SK-N-SH (cell line): ENCODE data around the gene EXOC3L1. TPM values are rescaled to one million over a fixed set of nuclear protein-coding genes. Genes with fewer than 3 reads are reported as not detected.
A peak's percentile ranks its signal among the peaks of the same experiment; 100 is the strongest.

Experiments
- CTCF ChIA-PET: fragments of 300-600, 350-600 bp; formaldehyde crosslinking; extraction: SDS; loops from one replicate; lab custom pipeline; 2021; lab: Yijun Ruan, JAX
- POLR2A ChIA-PET: fragments of 350-600 bp; sonication (Branson Sonifier 250); formaldehyde crosslinking; extraction: SDS; loops from one replicate; lab custom pipeline; 2020; ENCODE audit warnings: antibody characterized with exemption, inconsistent platforms; lab: Yijun Ruan, JAX
- DNase-seq: peaks from one replicate; pipeline ENCODE4 v3.0.0; 2012
- H2AFZ ChIP-seq: fragments of 200-600 bp; sonication (generic); 2 replicates; pipeline ENCODE4 v1.8.1; 2016; ENCODE audit warnings: antibody characterized with exemption, mild to moderate bottlenecking, low read depth
- H3F3A ChIP-seq: fragments of 200-600 bp; sonication (generic); replicated peaks from 2 replicates; pipeline ENCODE3; 2016; ENCODE audit warnings: antibody characterized with exemption, mild to moderate bottlenecking; ENCODE audit not compliant: insufficient read depth
- H3K27ac ChIP-seq, 2 experiments: fragments of 200-500 bp in 1 of 2; fragments of 200-600 bp in 1 of 2; sonication (Bioruptor generic) in 1 of 2; sonication (generic), shearing (Covaris generic) in 1 of 2; 2 replicates each; pipeline versions ENCODE4 v1.5.1 to v1.6.1; 2014 to 2016; ENCODE audit warnings: low read depth in 2 of 2, inconsistent platforms in 1 of 2, low read length in 1 of 2, mild to moderate bottlenecking in 1 of 2, mixed read lengths in 1 of 2
- H3K27me3 ChIP-seq: fragments of 200-600 bp; sonication (generic), shearing (Covaris generic); 2 replicates; pipeline ENCODE4 v1.6.1; 2016; ENCODE audit warnings: mixed run types; ENCODE audit not compliant: insufficient read depth
- H3K36me3 ChIP-seq, 2 experiments: fragments of 200-500 bp in 1 of 2; fragments of 200-600 bp in 1 of 2; sonication (Bioruptor generic) in 1 of 2; sonication (generic) in 1 of 2; replicated peaks in 1 of 2; 2 replicates each; pipeline versions ENCODE3 to v1.5.1; 2014 to 2016; ENCODE audit warnings: low read length in 1 of 2, mild to moderate bottlenecking in 1 of 2; ENCODE audit not compliant: insufficient read depth in 2 of 2, control insufficient read depth in 1 of 2
- H3K4me1 ChIP-seq, 2 experiments: fragments of 200-500 bp in 1 of 2; fragments of 200-600 bp in 1 of 2; sonication (Bioruptor generic) in 1 of 2; sonication (generic), shearing (Covaris generic) in 1 of 2; 2 replicates each; pipeline versions ENCODE4 v1.5.1 to v1.6.1; 2014 to 2016; ENCODE audit warnings: low read depth in 1 of 2, low read length in 1 of 2, mixed run types in 1 of 2; ENCODE audit not compliant: insufficient read depth in 2 of 2, control insufficient read depth in 1 of 2
- H3K4me2 ChIP-seq: fragments of 200-600 bp; sonication (generic), shearing (Covaris generic); 2 replicates; pipeline ENCODE4 v1.6.1; 2017; ENCODE audit warnings: mixed run types
- H3K4me3 ChIP-seq, 2 experiments: fragments of 200-500 bp in 1 of 2; fragments of 200-600 bp in 1 of 2; sonication (Bioruptor generic) in 1 of 2; sonication (generic), shearing (Covaris generic) in 1 of 2; 2 replicates each; pipeline versions ENCODE4 v1.5.1 to v1.8.1; 2014 to 2016; ENCODE audit warnings: low read depth in 2 of 2, inconsistent platforms in 1 of 2, low read length in 1 of 2, mild to moderate bottlenecking in 1 of 2, mixed read lengths in 1 of 2, moderate library complexity in 1 of 2
- H3K79me2 ChIP-seq: fragments of 200-600 bp; sonication (generic); 2 replicates; pipeline ENCODE4 v1.8.1; 2017; ENCODE audit warnings: mild to moderate bottlenecking; ENCODE audit not compliant: insufficient read depth
- H3K9ac ChIP-seq: fragments of 200-600 bp; sonication (generic); 2 replicates; pipeline ENCODE4 v1.6.1; 2017; ENCODE audit warnings: mixed run types
- H3K9me2 ChIP-seq: fragments of 200-600 bp; sonication (generic); 2 replicates; pipeline ENCODE4 v1.6.1; 2017; ENCODE audit warnings: mixed run types
- H3K9me3 ChIP-seq: fragments of 200-600 bp; sonication (generic); 2 replicates; pipeline ENCODE4 v1.6.1; 2017; ENCODE audit warnings: mixed run types, mild to moderate bottlenecking, moderate library complexity
- H4K20me1 ChIP-seq: fragments of 200-600 bp; sonication (generic); 2 replicates; pipeline ENCODE4 v1.6.1; 2017; ENCODE audit warnings: mild to moderate bottlenecking, mixed run types; ENCODE audit not compliant: insufficient read depth
- CHD2 ChIP-seq: fragments of 150-350 bp; IDR thresholded peaks from 2 replicates; pipeline ENCODE4 v1.6.1; 2018; ENCODE audit warnings: low read length; ENCODE audit not compliant: partially characterized antibody
- FOSL2 ChIP-seq: IDR thresholded peaks from 2 replicates; pipeline ENCODE4 v1.4.0; 2012; ENCODE audit warnings: low read depth, mild to moderate bottlenecking, moderate library complexity, borderline replicate concordance
- GABPA ChIP-seq: IDR thresholded peaks from 2 replicates; pipeline ENCODE4 v1.4.0; 2012; ENCODE audit warnings: low read depth, mild to moderate bottlenecking
- GATA2 ChIP-seq: sonication (generic); formaldehyde crosslinking; IDR thresholded peaks from 2 replicates; pipeline ENCODE4 v1.5.0; 2020; ENCODE audit warnings: mild to moderate bottlenecking, missing genetic modification reagents
- JUND ChIP-seq: IDR thresholded peaks from 2 replicates; pipeline ENCODE4 v1.4.0; 2012
- MEF2A ChIP-seq: IDR thresholded peaks from 2 replicates; pipeline ENCODE4 v1.4.0; 2012; ENCODE audit warnings: low read depth, borderline replicate concordance
- NFIC ChIP-seq: IDR thresholded peaks from 2 replicates; pipeline ENCODE4 v1.4.0; 2012; ENCODE audit warnings: borderline replicate concordance
- PBX3 ChIP-seq: IDR thresholded peaks from 2 replicates; pipeline ENCODE4; 2012
- POLR2AphosphoS5 ChIP-seq: IDR thresholded peaks from 2 replicates; pipeline ENCODE4 v1.6.1; 2012; ENCODE audit warnings: low read depth, low read length
- RAD21 ChIP-seq: IDR thresholded peaks from 2 replicates; pipeline ENCODE4 v1.6.1; 2012; ENCODE audit warnings: mild to moderate bottlenecking, low read length
- TAF1 ChIP-seq: IDR thresholded peaks from 2 replicates; pipeline ENCODE4 v1.6.1; 2012; ENCODE audit warnings: low read depth, mild to moderate bottlenecking, low read length, moderate library complexity, borderline replicate concordance
- TCF12 ChIP-seq: IDR thresholded peaks from 2 replicates; pipeline ENCODE4 v1.4.0; 2012
- TEAD4 ChIP-seq: IDR thresholded peaks from 2 replicates; pipeline ENCODE4 v1.4.0; 2012; ENCODE audit warnings: mild to moderate bottlenecking, borderline replicate concordance; ENCODE audit not compliant: insufficient read depth
- USF2 ChIP-seq: fragments of 150-350 bp; IDR thresholded peaks from 2 replicates; pipeline ENCODE4 v1.6.1; 2017; ENCODE audit warnings: antibody characterized with exemption, low read length, low read depth, borderline replicate concordance
- YY1 ChIP-seq: IDR thresholded peaks from 2 replicates; pipeline ENCODE4 v1.4.0; 2012; ENCODE audit warnings: low read depth, mild to moderate bottlenecking
- WGBS: methylation state at CpG from one replicate; pipeline ENCODE4 v1.1.6; 2017; ENCODE audit warnings: low lambda C conversion rate; 5-methylcytosine and 5-hydroxymethylcytosine counted together
- polyA plus RNA-seq, 3 experiments: library from polyadenylated mRNA; depleted of rRNA; stranded (reverse); fragments of >200 nt; gene quantifications; 2 replicates each; pipeline ENCODE4 v1.2.3, GENCODE V29; 2012
- TF ChIP-seq, protein P1 (sequence below): fragments of 150-350 bp; IDR thresholded peaks from 2 replicates; pipeline ENCODE4 v1.6.1; 2016; ENCODE audit warnings: mild to moderate bottlenecking, low read depth, low read length
- TF ChIP-seq, protein P2 (sequence below): IDR thresholded peaks from 2 replicates; pipeline ENCODE4 v1.6.1; 2012; ENCODE audit warnings: mild to moderate bottlenecking, low read depth, low read length, moderate library complexity
- TF ChIP-seq, protein P3 (sequence below): IDR thresholded peaks from 2 replicates; pipeline ENCODE4 v1.4.0; 2012; ENCODE audit warnings: low read depth

The EXOC3L1 gene
- polyA plus RNA-seq, 1 of the 3 experiments (the other 2 are of a cell fraction): 0.46 TPM

DNA sequence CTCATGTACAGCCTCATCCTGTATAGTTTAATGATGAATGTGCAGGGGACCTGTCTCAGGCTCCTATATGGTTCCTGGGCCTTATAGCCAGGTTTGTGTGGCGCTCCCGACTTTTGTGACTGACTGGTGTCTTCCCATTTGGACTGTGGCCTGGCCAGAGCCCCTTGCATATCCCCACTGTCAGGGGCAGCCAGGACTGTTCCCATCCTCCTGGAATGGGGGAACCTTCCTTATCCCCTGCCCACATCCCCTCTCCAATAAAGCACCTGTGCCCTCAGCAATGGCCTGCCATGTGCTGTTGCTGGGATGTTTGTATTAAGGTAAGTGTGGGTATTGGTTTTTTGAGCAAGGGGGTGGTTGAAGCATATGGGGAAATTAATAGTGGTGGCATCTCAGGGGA lies 41.7 kb downstream of the EXOC3L1 start:
- CTCF ChIA-PET: interaction anchor here (1.1 kb wide), 1 partner anchor 194 kb away, joined by 3 read pairs; no protein-coding TSS in a partner anchor
- DNase-seq: no peak

DNA sequence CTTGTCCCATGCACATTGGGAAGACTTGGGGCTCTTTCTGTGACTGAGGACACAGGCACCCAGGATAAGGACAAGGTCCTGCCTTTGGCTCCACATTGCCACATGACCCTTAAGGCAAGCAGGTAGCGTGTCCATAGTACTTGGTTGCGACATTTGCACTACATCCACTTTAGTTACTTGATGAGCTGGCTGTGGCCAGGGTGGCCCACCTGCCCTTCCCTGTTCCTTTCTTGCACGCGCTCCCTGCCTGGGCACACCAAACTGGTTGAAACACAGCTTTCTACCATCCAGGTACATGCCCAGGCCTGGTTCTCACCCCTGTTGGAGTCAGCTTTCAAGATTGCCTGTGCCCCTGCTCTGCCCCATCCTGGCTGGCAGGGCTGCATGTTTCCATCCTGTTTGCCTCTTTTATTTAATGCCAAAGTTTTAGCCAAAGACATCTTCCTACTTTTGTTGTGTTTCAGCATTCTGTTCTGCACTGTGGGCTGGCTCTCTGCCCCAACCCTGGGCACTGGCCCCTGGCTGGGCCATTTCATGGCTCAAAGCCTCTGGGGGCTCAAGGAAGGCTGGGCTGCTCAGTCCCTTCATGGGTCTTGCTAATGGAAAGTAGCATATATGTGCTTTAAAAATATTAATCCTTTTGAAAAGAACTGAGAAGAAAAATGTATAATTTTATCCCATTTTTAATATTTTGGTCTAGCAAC lies 42.3 kb downstream of the EXOC3L1 start:
- ChIA-PET CTCF (interaction anchor here (1.1 kb wide), 2 partner anchors 130 to 194 kb away, joined by 3 read pairs; no protein-coding TSS in a partner anchor), POLR2A (no interaction called here)
- no peaks in the 10 kb centered on the region for H3K9me2 ChIP-seq
- no peaks in the 10 kb centered on the region for H3K27me3 ChIP-seq
- H3K4me3 ChIP-seq: no peak overlapping the region
- peaks cover 13 to 58% of the 10 kb centered on the region in 2 experiments for H3K36me3 ChIP-seq
- no peak overlapping the region for H3K9ac ChIP-seq
- 100% methylated on average over 2 of the region's 4 CpGs for WGBS
- H3K4me1 ChIP-seq: peaks cover 0 to 8% of the 10 kb centered on the region in 2 experiments; a peak in 1 of 4 replicates
- DNase-seq: no peak
- H3K79me2 ChIP-seq: no peaks in the 10 kb centered on the region
- H3K9me3 ChIP-seq: no peaks in the 10 kb centered on the region
- no peak overlapping the region for H3K4me2 ChIP-seq
- no peak overlapping the region for H2AFZ ChIP-seq
- peak overlapping the region in 1 of 2 experiments; percentile 28; a peak in 1 of 4 replicates for H3K27ac ChIP-seq
- no peaks in the 10 kb centered on the region for H4K20me1 ChIP-seq
- peaks cover 8% of the 10 kb centered on the region for H3F3A ChIP-seq
- TF ChIP-seq TCF12 (no peak), JUND (no peak), GATA2 (CRISPR knock-in tag) (no peak), POLR2AphosphoS5 (no peak), TEAD4 (no peak), NFIC (no peak), RAD21 (no peak), YY1 (no peak), CHD2 (no peak), GABPA (no peak), PBX3 (no peak), USF2 (no peak)
- TF ChIP-seq, protein P1, sequence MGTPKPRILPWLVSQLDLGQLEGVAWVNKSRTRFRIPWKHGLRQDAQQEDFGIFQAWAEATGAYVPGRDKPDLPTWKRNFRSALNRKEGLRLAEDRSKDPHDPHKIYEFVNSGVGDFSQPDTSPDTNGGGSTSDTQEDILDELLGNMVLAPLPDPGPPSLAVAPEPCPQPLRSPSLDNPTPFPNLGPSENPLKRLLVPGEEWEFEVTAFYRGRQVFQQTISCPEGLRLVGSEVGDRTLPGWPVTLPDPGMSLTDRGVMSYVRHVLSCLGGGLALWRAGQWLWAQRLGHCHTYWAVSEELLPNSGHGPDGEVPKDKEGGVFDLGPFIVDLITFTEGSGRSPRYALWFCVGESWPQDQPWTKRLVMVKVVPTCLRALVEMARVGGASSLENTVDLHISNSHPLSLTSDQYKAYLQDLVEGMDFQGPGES: no peak

More for the DNA sequence above, 41.7 kb downstream of the EXOC3L1 start:
- no peak overlapping the region for H3K9ac ChIP-seq
- no peaks in the 10 kb centered on the region for H3K27me3 ChIP-seq
- no peaks in the 10 kb centered on the region for H4K20me1 ChIP-seq
- 100% methylated on average over 2 of the region's 2 CpGs for WGBS
- H3K4me3 ChIP-seq: no peak overlapping the region
- no peaks in the 10 kb centered on the region for H3K9me3 ChIP-seq
- H3K36me3 ChIP-seq: peaks cover 13 to 52% of the 10 kb centered on the region in 2 experiments
- peaks cover 0 to 8% of the 10 kb centered on the region in 2 experiments; a peak in 1 of 4 replicates for H3K4me1 ChIP-seq
- H3K79me2 ChIP-seq: no peaks in the 10 kb centered on the region
- no peaks in the 10 kb centered on the region for H3K9me2 ChIP-seq
- peaks cover 8% of the 10 kb centered on the region for H3F3A ChIP-seq
- no peak overlapping the region for H2AFZ ChIP-seq
- no peak overlapping the region for H3K27ac ChIP-seq
- POLR2A ChIA-PET: no interaction called here
- TF ChIP-seq, protein P2, sequence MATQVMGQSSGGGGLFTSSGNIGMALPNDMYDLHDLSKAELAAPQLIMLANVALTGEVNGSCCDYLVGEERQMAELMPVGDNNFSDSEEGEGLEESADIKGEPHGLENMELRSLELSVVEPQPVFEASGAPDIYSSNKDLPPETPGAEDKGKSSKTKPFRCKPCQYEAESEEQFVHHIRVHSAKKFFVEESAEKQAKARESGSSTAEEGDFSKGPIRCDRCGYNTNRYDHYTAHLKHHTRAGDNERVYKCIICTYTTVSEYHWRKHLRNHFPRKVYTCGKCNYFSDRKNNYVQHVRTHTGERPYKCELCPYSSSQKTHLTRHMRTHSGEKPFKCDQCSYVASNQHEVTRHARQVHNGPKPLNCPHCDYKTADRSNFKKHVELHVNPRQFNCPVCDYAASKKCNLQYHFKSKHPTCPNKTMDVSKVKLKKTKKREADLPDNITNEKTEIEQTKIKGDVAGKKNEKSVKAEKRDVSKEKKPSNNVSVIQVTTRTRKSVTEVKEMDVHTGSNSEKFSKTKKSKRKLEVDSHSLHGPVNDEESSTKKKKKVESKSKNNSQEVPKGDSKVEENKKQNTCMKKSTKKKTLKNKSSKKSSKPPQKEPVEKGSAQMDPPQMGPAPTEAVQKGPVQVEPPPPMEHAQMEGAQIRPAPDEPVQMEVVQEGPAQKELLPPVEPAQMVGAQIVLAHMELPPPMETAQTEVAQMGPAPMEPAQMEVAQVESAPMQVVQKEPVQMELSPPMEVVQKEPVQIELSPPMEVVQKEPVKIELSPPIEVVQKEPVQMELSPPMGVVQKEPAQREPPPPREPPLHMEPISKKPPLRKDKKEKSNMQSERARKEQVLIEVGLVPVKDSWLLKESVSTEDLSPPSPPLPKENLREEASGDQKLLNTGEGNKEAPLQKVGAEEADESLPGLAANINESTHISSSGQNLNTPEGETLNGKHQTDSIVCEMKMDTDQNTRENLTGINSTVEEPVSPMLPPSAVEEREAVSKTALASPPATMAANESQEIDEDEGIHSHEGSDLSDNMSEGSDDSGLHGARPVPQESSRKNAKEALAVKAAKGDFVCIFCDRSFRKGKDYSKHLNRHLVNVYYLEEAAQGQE: no peak
- TF ChIP-seq TAF1: no peak
- no peak for TF ChIP-seq MEF2A
- TF ChIP-seq, protein P3, sequence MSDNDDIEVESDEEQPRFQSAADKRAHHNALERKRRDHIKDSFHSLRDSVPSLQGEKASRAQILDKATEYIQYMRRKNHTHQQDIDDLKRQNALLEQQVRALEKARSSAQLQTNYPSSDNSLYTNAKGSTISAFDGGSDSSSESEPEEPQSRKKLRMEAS: no peak
- no peak for TF ChIP-seq FOSL2
- no peak for TF ChIP-seq CHD2
- TF ChIP-seq YY1: no peak
- no peak for TF ChIP-seq GATA2 (CRISPR knock-in tag)
- H3K4me2 ChIP-seq: no peak overlapping the region
